ENCODE measurements around the gene PLA2G4C. TPM values are rescaled to one million over a fixed set of nuclear protein-coding genes. Genes with fewer than 3 reads are reported as not detected.
A peak's percentile ranks its signal among the peaks of the same experiment; 100 is the strongest.

PLA2G4C gene
- total RNA-seq, 3 donors from 2014 or later (not counting 1 experiment from before 2014, with no cell fraction given): 0.86 to 5.1 (median 4.6) TPM

GRCh38 chr19:48121909-48122371 lies 11.3 kb upstream of the PLA2G4C start:
- WGBS (ENCODE audit: insufficient coverage): 20% methylated on average over 10 of the region's 10 CpGs
- peaks cover 5% of the 10 kb centered on the region for H3K36me3 Mint-ChIP-seq

GRCh38 chr19:48121066-48121465 lies 10.4 kb upstream of the PLA2G4C start:
- Mint-ChIP-seq H3K27me3 (ENCODE audit: low read depth in 2 of 2) (no peaks in the 10 kb centered on the region), H3K4me1 (peaks cover 0 to 15% of the 10 kb centered on the region in 2 donors), H3K4me3 (no peak overlapping the region), H3K27ac (no peak overlapping the region), H3K36me3 (peaks cover 5% of the 10 kb centered on the region), H3K9me3 (no peaks in the 10 kb centered on the region)
- H3K27me3 ChIP-seq (ENCODE audit: control insufficient read depth, insufficient read depth, low read length): no peaks in the 10 kb centered on the region
- ATAC-seq (no peak), DNase-seq (no peak)
- no peak overlapping the region for H3K27ac ChIP-seq (ENCODE audit: low read length)
- H3K4me3 ChIP-seq (ENCODE audit: low read length): no peak overlapping the region
- no peak for TF ChIP-seq CTCF (IDR thresholded peaks at IDR 0.05)
- 88% methylated on average over 14 of the region's 14 CpGs for WGBS (ENCODE audit: insufficient coverage)
- no peaks in the 10 kb centered on the region for H3K9me3 ChIP-seq (ENCODE audit: control insufficient read depth, insufficient read depth, low read length)
- intact Hi-C loops (cut with micrococcal nuclease): no loop called here
- H3K4me1 ChIP-seq (ENCODE audit: control insufficient read depth, insufficient read depth, low read length): peaks cover 13% of the 10 kb centered on the region
- peaks cover 6% of the 10 kb centered on the region for H3K36me3 ChIP-seq (ENCODE audit: control insufficient read depth, insufficient read depth, low read length)

More at GRCh38 chr19:48121909-48122371, 11.3 kb upstream of the PLA2G4C start:
- peak overlapping the region; percentile 29 to 78 for H3K27ac Mint-ChIP-seq
- Histone ChIP-seq H3K4me3 (ENCODE audit: low read length) (no peak overlapping the region), H3K27me3 (ENCODE audit: control insufficient read depth, insufficient read depth, low read length) (no peaks in the 10 kb centered on the region), H3K36me3 (ENCODE audit: control insufficient read depth, insufficient read depth, low read length) (peaks cover 6% of the 10 kb centered on the region), H3K9me3 (ENCODE audit: control insufficient read depth, insufficient read depth, low read length) (no peaks in the 10 kb centered on the region), H3K27ac (ENCODE audit: low read length) (no peak overlapping the region), H3K4me1 (ENCODE audit: control insufficient read depth, insufficient read depth, low read length) (peaks cover 13% of the 10 kb centered on the region)
- intact Hi-C loops (cut with micrococcal nuclease): no loop called here
- DNase-seq: no peak
- peaks cover 0 to 15% of the 10 kb centered on the region in 2 donors for H3K4me1 Mint-ChIP-seq
- H3K4me3 Mint-ChIP-seq: no peak overlapping the region
- ATAC-seq: peak; percentile 36 to 46 (median 45)
- no peaks in the 10 kb centered on the region for H3K9me3 Mint-ChIP-seq
- no peak for TF ChIP-seq CTCF (IDR thresholded peaks at IDR 0.05)
- no peaks in the 10 kb centered on the region for H3K27me3 Mint-ChIP-seq (ENCODE audit: low read depth in 2 of 2)

- TF ChIP-seq CTCF (IDR thresholded peaks at IDR 0.05): no peak
- Mint-ChIP-seq H3K36me3 (peaks cover 5% of the 10 kb centered on the region), H3K9me3 (no peaks in the 10 kb centered on the region), H3K4me1 (peaks cover 0 to 15% of the 10 kb centered on the region in 2 donors), H3K4me3 (no peak overlapping the region), H3K27ac (no peak overlapping the region), H3K27me3 (ENCODE audit: low read depth in 2 of 2) (no peaks in the 10 kb centered on the region)
- ATAC-seq (no peak), DNase-seq (no peak)
- WGBS (ENCODE audit: insufficient coverage): 100% methylated on average over 2 of the region's 2 CpGs
- H3K4me1 ChIP-seq (ENCODE audit: control insufficient read depth, insufficient read depth, low read length): peaks cover 13% of the 10 kb centered on the region
- no peak overlapping the region for H3K4me3 ChIP-seq (ENCODE audit: low read length)
- no peak overlapping the region for H3K27ac ChIP-seq (ENCODE audit: low read length)
- H3K9me3 ChIP-seq (ENCODE audit: control insufficient read depth, insufficient read depth, low read length): no peaks in the 10 kb centered on the region
- no peaks in the 10 kb centered on the region for H3K27me3 ChIP-seq (ENCODE audit: control insufficient read depth, insufficient read depth, low read length)
- peaks cover 9% of the 10 kb centered on the region for H3K36me3 ChIP-seq (ENCODE audit: control insufficient read depth, insufficient read depth, low read length)
- intact Hi-C loops (cut with micrococcal nuclease): no loop called here
Observed at GRCh38 chr19:48120505-48120904, 9.9 kb upstream of the PLA2G4C start.

- H3K9me3 ChIP-seq (ENCODE audit: control insufficient read depth, insufficient read depth, low read length): no peaks in the 10 kb centered on the region
- 97% methylated on average over 10 of the region's 11 CpGs for WGBS (ENCODE audit: insufficient coverage)
Observed at GRCh38 chr19:48118131-48118517, 7.5 kb upstream of the PLA2G4C start.

More at GRCh38 chr19:48118131-48118517, 7.5 kb upstream of the PLA2G4C start:
- no peak overlapping the region for H3K4me3 ChIP-seq (ENCODE audit: low read length)
- peaks cover 13% of the 10 kb centered on the region for H3K4me1 ChIP-seq (ENCODE audit: control insufficient read depth, insufficient read depth, low read length)
- no peak overlapping the region for H3K4me3 Mint-ChIP-seq
- no peaks in the 10 kb centered on the region for H3K36me3 Mint-ChIP-seq
- no peaks in the 10 kb centered on the region for H3K27me3 Mint-ChIP-seq (ENCODE audit: low read depth in 2 of 2)
- peak overlapping the region; percentile 17 to 81 for H3K27ac Mint-ChIP-seq
- no peak for TF ChIP-seq CTCF (IDR thresholded peaks at IDR 0.05)
- peaks cover 0 to 15% of the 10 kb centered on the region in 2 donors for H3K4me1 Mint-ChIP-seq
- H3K36me3 ChIP-seq (ENCODE audit: control insufficient read depth, insufficient read depth, low read length): peaks cover 11% of the 10 kb centered on the region
- H3K27ac ChIP-seq (ENCODE audit: low read length): no peak overlapping the region
- intact Hi-C loops (cut with micrococcal nuclease): no loop called here
- ATAC-seq (no peak), DNase-seq (no peak)
- H3K27me3 ChIP-seq (ENCODE audit: control insufficient read depth, insufficient read depth, low read length): no peaks in the 10 kb centered on the region
- no peaks in the 10 kb centered on the region for H3K9me3 Mint-ChIP-seq
